ENCODE data around the gene PDE9A. TPM values are rescaled to one million over a fixed set of nuclear protein-coding genes. Genes with fewer than 3 reads are reported as not detected.

Gene PDE9A
- total and polyA plus RNA-seq, 2 experiments from 2014 or later = 26.5 to 31.1 TPM

- no peak for ATAC-seq
These were observed 107.0 kb downstream of the PDE9A start for GRCh38 chr21:42760361-42760950.

More at GRCh38 chr21:42760361-42760950, 107.0 kb downstream of the PDE9A start:
- H3F3A ChIP-seq (replicated peaks; ENCODE audit: low read depth) = no peaks in the 10 kb centered on the region
- no peak for DNase-seq (ENCODE audit: low spot score)
- Mint-ChIP-seq H3K4me3 (no peak overlapping the region), H3K27me3 (ENCODE audit: insufficient read depth, low read depth, poor library complexity) (peaks cover 13% of the 10 kb centered on the region), H3K27ac (no peak overlapping the region), H3K4me1 (peaks cover under 1% of the 10 kb centered on the region; the same call in 1 of the 3 replicates), H3K9me3 (no peaks in the 10 kb centered on the region), H3K36me3 (ENCODE audit: low read depth) (peaks cover 26% of the 10 kb centered on the region)
- no peaks in the 10 kb centered on the region for H3K27me3 ChIP-seq (ENCODE audit: insufficient read depth)
- H3K4me1 ChIP-seq (ENCODE audit: insufficient read depth) = no peaks in the 10 kb centered on the region
- no peak overlapping the region for H3K4me2 ChIP-seq
- no peaks in the 10 kb centered on the region for H3K79me2 ChIP-seq (replicated peaks; ENCODE audit: insufficient read depth)
- H3K9me2 ChIP-seq (ENCODE audit: insufficient read depth) = no peaks in the 10 kb centered on the region
- no peak overlapping the region for H3K27ac ChIP-seq (ENCODE audit: low read depth)
- no peak for TF ChIP-seq EZH2phosphoT487 (IDR thresholded peaks at IDR 0.05; ENCODE audit: unreplicated experiment)
- TF ChIP-seq, protein P1, sequence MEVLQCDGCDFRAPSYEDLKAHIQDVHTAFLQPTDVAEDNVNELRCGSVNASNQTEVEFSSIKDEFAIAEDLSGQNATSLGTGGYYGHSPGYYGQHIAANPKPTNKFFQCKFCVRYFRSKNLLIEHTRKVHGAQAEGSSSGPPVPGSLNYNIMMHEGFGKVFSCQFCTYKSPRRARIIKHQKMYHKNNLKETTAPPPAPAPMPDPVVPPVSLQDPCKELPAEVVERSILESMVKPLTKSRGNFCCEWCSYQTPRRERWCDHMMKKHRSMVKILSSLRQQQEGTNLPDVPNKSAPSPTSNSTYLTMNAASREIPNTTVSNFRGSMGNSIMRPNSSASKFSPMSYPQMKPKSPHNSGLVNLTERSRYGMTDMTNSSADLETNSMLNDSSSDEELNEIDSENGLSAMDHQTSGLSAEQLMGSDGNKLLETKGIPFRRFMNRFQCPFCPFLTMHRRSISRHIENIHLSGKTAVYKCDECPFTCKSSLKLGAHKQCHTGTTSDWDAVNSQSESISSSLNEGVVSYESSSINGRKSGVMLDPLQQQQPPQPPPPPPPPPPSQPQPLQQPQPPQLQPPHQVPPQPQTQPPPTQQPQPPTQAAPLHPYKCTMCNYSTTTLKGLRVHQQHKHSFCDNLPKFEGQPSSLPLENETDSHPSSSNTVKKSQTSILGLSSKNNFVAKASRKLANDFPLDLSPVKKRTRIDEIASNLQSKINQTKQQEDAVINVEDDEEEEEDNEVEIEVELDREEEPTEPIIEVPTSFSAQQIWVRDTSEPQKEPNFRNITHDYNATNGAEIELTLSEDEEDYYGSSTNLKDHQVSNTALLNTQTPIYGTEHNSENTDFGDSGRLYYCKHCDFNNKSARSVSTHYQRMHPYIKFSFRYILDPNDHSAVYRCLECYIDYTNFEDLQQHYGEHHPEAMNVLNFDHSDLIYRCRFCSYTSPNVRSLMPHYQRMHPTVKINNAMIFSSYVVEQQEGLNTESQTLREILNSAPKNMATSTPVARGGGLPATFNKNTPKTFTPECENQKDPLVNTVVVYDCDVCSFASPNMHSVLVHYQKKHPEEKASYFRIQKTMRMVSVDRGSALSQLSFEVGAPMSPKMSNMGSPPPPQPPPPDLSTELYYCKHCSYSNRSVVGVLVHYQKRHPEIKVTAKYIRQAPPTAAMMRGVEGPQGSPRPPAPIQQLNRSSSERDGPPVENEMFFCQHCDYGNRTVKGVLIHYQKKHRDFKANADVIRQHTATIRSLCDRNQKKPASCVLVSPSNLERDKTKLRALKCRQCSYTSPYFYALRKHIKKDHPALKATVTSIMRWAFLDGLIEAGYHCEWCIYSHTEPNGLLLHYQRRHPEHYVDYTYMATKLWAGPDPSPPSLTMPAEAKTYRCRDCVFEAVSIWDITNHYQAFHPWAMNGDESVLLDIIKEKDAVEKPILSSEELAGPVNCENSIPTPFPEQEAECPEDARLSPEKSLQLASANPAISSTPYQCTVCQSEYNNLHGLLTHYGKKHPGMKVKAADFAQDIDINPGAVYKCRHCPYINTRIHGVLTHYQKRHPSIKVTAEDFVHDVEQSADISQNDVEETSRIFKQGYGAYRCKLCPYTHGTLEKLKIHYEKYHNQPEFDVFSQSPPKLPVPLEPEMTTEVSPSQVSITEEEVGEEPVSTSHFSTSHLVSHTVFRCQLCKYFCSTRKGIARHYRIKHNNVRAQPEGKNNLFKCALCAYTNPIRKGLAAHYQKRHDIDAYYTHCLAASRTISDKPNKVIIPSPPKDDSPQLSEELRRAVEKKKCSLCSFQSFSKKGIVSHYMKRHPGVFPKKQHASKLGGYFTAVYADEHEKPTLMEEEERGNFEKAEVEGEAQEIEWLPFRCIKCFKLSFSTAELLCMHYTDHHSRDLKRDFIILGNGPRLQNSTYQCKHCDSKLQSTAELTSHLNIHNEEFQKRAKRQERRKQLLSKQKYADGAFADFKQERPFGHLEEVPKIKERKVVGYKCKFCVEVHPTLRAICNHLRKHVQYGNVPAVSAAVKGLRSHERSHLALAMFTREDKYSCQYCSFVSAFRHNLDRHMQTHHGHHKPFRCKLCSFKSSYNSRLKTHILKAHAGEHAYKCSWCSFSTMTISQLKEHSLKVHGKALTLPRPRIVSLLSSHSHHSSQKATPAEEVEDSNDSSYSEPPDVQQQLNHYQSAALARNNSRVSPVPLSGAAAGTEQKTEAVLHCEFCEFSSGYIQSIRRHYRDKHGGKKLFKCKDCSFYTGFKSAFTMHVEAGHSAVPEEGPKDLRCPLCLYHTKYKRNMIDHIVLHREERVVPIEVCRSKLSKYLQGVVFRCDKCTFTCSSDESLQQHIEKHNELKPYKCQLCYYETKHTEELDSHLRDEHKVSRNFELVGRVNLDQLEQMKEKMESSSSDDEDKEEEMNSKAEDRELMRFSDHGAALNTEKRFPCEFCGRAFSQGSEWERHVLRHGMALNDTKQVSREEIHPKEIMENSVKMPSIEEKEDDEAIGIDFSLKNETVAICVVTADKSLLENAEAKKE (CRISPR knock-in tag; IDR thresholded peaks at IDR 0.05) = no peak
- TF ChIP-seq NANOG (IDR thresholded peaks at IDR 0.05; ENCODE audit: borderline replicate concordance) = no peak
- no peaks in the 10 kb centered on the region for H4K20me1 ChIP-seq (replicated peaks; ENCODE audit: insufficient read depth)
- H2AFZ ChIP-seq = no peak overlapping the region
- H3K4me3 ChIP-seq = no peak overlapping the region
- no peaks in the 10 kb centered on the region for H3K36me3 ChIP-seq (ENCODE audit: insufficient read depth)
